Testis (tissue), 2 donors: ENCODE results near the gene NYAP2.

Experiments
- POLR2A ChIP-seq: fragments of 450-650 bp; IDR thresholded peaks from one replicate; pipeline ENCODE4 v1.6.1; 2017; ENCODE audit warnings: antibody characterized with exemption, mild to moderate bottlenecking, moderate library complexity
- TF ChIP-seq, protein P1 (sequence below), 3 experiments: fragments of 450-650 bp in 2 of 3; fragments of 200-600 bp in 1 of 3; sonication (generic) in 1 of 3; IDR thresholded peaks; one replicate each; pipeline ENCODE4 v1.5.1; 2016 to 2019; ENCODE audit warnings: antibody characterized with exemption in 3 of 3, mild to moderate bottlenecking in 2 of 3, moderate library complexity in 1 of 3

DNA sequence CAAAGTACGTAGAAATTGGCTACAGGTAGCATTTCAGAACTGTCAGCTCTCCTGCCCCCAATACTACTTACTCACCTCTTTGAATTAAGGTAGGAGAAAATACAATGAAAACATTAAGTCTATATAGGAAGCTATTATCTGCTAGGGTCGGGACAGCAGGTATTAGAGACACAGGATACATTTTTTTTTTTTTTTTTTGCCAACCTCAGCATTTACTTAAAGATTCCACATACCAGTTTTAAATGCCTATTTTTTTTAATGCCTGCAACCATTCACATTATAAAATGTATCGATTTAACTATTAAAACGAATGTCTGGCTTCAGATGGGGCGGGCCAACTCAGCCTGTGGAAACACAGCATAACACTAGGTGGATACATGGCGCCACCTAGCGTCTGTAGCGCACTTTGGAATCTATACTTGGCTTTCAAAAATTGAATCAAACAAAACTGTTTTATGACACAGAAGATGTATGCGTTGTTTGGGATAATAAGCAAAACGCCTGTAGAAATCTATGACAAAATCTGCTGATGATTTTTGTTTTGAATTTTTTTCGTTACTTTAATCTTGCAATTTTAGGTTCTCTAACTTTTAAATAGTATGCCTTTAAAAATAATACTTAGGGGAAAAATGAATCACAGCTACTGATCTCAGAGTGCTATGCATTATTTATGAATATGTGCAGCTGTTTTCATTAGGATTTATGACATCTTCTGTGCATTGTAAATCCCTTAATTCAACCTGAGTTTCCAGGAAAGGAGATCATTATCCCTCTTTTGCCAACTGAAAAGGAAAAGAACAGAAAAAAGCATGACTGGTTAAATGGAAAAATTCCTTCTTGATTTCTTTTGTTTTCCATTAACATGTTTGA is 261.0 kb downstream of the NYAP2 start:
- TF ChIP-seq, protein P1, sequence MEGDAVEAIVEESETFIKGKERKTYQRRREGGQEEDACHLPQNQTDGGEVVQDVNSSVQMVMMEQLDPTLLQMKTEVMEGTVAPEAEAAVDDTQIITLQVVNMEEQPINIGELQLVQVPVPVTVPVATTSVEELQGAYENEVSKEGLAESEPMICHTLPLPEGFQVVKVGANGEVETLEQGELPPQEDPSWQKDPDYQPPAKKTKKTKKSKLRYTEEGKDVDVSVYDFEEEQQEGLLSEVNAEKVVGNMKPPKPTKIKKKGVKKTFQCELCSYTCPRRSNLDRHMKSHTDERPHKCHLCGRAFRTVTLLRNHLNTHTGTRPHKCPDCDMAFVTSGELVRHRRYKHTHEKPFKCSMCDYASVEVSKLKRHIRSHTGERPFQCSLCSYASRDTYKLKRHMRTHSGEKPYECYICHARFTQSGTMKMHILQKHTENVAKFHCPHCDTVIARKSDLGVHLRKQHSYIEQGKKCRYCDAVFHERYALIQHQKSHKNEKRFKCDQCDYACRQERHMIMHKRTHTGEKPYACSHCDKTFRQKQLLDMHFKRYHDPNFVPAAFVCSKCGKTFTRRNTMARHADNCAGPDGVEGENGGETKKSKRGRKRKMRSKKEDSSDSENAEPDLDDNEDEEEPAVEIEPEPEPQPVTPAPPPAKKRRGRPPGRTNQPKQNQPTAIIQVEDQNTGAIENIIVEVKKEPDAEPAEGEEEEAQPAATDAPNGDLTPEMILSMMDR (IDR thresholded peaks at IDR 0.05) = peak; percentile 69 to 84 (median 80)
- TF ChIP-seq POLR2A = no peak
